HG03103 (cell line): ENCODE data around the gene FAM53A.
"Not testable (repeated sequence)": the region's sequence is repeated elsewhere in the genome, so short reads cannot be mapped to it uniquely, and the experiment has no call there.

Experiments used
- ATAC-seq: cut with Tn5 transposase; IDR thresholded peaks from one replicate; pipeline ENCODE4 v1.9.1; 2021; ENCODE audit warnings: low read depth; ENCODE audit not compliant: unreplicated experiment

FAM53A gene

DNA sequence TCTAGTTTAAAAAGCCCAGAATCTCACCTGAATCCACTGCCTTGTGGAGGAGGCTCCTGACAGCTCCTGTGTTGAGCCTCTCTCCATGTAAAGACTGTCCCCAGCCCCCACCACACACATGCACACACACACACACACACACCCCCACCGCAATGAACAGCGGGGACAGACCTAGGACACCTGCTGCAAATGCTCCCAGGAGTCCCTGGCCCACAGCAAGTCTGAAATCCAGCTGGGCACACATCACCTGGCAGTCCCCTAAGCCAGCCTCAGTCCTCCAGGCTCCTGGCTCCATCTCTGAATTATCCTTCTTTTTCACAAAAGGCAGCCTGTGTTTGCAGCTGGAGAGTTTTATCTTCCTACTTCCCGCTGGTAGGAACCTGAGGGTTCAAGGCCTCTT is 6.6 kb upstream of the FAM53A start:
- ATAC-seq: no peak

DNA sequence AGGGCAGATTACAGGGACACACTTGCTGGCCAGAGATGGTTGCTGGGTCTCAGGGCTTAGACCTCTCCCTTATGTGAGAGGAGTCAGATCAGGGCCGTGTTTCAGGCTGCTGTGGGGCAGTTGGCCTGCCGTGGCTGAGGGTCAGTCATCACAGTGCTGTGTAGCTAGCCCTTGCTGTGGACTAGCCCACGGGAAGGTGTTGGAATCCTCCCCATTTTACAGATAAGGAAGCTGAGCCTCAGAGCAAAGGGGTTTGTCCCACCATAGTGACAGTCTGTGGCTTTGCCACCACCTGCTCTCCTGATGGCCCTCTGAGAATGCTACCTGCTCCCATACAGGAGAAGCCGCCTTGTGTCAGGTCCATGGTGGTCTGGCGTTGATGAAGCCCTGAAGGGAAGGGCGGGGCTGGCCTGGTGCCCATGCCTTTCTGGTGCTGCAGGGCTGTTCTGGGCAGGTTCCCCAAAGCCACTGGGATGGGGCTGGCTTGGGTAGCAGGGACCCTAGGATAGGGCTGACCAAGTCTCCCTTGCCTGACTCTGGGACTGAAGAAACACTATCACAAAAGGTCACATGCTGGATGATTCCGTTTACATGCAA is 2.4 kb upstream of the FAM53A start:
- no peak for ATAC-seq

DNA sequence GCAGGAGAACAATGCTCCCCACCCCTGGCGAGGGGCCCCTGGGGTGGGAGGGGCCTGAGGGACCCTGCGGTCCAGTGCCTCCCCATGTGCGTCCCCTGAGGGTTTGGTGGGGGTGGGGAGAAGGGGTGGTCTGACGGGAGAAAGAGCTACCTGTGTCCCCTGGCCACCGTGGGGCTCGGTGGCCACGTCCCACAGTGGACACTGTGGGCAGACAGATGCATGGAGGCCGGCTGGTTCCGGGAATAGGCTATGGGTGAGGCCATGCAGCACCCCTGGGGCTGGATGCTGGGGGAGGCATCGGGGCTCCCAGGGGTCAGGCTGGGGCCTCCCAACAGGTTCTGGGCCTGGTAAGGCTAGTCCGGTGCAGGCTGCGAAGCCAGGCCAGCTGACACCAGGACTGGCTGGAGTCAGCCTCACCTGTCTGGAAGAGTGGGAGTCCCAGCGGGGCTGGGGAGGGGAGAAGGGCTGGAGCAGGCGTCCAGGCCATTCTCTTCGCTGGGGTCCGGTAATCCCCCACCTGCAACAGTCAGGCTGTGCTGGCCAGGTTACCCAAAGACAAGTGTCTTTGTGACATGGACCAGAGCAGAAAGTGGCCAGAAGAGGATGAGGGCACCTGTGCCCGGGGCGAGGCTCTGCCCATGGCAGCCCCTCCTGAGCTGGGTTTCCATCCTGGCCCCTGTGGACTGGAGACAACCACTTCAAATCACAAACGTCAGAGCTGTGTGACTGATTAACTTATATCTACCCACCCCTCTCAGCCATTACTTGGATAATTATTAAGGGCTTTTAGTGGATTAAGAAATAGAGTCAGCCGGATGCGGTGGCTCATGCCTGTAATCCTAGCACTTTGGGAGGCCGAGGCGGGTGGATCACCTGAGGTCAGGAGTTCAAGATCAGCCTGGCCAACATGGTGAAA is 1.4 kb upstream of the FAM53A start:
- ATAC-seq: no peak

DNA sequence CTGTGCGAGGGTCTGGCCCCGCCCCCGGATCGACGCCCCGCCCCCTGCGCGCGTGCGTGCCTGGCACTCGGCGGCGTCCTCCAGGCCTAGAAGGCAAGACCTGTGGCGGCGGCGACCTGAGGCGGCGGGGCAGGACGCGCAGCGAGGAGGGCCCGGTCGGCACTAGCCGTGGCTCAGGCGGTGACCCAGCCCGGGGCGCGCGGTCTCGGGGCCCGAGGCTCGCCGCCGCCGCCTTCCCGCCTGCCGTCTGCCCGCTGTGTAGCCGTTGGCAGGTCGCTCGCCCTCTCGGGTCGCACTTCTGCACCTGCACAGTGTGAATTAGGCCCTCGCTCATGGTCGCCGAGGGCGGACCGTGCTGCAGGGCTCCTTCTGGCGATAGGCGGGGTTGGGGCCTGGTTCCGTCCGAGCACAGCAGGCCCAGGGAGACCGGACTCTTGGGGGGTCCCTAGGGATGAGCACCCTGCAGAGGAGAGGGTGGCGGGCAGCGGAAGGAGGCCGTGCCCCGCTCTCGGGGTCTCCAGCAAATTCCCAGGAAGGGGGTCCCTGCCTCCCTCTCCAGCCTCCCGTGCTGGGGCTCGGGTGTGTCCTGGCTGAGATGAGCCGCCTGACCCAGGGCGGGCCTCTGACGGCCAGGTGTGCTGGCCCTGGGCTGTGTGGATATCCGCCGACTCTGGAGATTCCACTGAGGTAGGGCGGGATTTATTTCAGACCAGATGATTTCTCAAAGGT is 557 bp upstream of the FAM53A start:
- ATAC-seq: peak; percentile 8

DNA sequence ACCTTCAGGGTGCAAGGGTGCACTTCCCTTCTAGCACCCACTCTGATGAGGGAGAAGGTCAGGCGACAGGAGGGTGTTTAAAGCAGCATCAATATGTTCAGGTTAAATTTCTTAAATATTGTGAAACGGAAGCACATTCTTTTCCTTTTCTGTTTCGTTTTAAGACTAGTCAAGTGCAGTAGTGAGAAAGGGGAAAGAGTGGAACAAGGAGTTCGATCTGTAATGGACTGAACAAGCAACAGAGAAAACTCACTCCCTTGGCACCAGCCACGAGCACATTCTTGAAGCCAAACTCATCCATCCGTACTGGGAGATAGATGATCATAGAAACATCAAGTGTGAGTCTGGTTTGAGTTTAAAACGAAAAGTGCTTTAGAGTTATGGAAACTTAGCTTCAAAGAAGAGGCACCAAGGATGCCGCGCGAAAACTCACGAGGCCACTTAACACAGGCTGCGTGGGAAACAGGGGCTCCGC is 815 bp downstream of the FAM53A start:
- no peak for ATAC-seq

DNA sequence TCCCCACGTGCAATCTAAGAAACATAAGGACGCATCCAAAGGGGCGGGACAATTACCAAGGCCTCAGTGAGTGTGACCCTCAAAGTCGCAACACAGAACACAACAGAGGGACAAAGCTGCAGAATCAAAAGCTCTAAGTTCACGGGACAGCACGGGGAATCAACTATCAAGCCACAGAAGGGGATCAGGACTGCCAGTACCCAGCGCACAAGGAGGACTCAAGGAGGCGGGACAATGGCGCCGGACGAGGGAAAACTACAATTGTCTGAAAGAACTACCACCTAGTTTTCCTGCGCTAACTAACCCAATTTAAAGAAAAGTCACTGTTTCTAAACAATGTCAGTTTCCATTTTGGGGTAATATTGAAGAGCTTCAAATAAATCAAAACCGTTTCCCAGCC is 1.3 kb downstream of the FAM53A start:
- no peak for ATAC-seq

DNA sequence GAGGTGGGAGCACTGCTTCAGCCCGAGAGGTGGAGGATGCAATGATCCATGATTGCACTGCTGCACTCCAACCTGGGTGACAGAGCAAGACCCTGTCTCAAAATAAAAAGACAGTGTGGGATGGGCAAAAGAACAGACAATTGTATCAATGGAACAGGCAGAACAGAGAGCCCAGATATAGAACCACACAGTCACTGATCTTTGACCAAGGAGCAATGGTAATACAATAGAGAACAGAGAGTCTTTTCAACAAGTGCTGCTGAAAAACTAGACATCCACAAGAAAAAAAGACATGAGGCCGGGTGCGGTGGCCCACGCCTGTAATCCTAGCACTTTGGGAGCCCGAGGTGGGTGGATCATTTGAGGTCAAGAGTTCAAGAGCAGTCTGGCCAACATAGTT is 5.9 kb downstream of the FAM53A start:
- no peak for ATAC-seq

DNA sequence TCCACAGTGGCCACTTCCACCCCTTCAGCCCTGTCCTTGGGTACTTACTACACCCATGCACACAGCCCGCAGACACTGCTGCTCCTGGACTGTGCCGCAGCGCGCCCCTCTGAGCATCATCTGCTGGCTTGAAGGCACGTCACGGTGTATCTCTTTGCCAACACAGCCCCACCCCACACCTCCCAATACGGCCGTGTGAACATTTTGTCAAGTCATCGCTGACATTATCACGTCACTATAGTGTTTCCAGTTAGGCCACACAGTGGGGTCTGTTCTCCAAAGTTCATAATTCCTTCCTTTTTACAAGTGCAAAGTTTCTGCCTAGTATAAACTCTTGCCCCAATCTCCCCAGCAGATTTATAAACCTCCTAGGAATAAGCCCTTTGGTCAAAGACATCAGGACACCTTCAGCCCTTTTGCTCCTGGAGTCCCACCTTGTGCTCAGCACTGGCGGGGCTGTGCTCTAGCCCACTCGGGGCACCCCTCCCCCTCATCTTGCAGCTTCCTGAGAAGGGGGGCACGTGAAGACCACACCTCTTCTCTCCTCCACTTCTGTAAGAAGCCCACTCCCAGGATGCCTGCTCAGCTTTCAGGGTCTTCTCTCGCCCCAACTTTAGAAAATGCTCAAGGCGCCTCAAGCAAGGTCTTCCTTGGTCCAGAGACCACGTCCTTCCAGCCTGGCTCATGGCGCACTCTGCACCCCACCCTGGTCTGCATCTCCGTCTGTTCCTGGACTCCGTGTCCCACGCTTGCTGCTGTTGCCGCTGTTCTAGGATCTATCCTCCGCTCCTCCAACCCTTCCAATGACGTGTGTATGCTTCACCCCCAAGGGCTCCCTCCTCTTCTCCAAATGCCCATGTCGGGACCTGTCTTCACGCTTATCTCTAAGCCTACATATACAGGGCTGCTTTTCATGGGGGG is 7.2 kb downstream of the FAM53A start:
- ATAC-seq: no peak

DNA sequence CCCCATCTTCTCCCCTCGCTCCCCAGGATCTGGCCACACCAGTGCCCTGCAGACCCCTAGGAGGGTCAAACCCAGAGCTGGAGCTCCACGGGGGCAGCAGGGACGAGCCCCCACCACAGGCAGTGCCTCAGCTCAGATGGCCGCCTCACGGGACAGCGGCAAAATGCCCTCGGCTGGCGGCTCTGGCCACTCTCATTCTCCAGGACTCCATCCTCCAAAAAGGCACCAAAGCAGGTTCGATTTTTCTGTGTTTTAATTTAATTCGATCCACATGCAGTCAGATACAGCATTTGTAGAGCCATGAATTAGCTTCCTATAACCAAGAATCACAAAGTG is 8.3 kb downstream of the FAM53A start:
- ATAC-seq: no peak

DNA sequence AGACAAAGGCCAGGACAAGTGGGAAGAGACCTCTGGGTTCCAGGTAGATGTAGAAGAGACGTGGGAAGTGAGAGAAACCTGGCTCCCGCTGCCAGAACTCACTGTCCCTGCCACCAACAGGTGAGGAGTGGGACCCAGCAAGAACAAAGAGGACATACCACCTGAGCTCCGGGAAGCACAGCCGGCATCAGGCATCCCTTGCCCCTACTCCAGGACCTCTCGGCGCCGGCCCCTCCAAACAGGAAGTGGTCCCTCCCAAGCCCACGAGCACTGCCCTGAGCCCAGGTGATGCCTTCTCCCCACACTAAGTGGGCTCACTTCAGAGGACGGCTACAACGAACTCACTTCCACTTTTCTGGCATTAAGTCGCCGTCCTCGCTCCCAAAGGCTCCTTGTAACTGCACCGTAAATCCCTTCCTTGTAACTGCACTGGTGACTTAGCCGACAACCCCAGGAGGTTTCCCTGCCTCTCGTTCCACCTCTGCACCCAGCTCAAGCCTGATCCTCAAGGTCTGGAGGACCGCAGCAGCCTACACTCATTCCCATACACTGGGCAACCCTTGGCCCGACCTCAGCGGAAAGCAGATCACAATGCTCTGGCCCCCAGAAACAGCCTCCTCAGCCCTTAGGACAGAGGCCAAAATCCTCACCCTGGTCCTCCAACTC is 8.8 kb downstream of the FAM53A start:
- ATAC-seq: no peak

DNA sequence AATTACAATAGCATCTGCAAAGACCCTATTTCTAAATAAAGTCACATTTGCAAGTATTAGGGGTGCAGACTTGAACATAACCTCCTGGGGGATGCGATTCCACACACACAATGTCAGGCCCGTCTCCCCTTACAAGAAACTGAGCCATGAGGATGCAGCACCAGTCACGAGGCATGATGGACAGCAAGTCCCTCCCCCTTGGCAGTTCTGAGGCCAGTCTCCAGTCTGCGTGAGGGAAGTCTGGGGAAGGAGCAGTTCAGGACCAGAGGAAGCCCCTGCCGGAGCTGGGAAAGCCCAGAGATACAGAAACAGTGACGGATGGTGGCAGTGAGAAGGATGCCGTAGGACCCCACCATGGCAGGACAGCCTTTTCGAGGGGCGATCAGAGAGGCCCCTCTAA is 9.4 kb downstream of the FAM53A start:
- ATAC-seq: no peak

DNA sequence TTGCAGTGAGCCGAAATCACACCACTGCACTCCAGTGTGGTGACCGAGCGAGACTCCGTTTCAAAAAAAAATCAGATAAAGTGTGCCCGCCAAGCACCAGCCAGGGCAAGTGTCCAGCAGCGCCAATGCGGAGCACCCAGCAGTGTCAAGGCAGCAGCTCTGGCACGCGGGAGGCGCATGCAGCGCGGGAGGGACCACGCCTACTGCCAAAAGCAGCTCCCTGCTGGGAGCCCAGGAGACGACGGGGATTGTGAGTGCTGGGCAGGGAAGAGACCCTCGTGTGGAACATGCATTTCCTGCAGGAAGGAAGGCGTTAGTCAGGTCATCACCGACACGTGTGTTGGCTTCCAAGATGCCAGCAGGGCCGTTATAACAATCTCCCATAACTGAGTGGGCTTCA is 10.4 kb downstream of the FAM53A start:
- ATAC-seq: no peak

DNA sequence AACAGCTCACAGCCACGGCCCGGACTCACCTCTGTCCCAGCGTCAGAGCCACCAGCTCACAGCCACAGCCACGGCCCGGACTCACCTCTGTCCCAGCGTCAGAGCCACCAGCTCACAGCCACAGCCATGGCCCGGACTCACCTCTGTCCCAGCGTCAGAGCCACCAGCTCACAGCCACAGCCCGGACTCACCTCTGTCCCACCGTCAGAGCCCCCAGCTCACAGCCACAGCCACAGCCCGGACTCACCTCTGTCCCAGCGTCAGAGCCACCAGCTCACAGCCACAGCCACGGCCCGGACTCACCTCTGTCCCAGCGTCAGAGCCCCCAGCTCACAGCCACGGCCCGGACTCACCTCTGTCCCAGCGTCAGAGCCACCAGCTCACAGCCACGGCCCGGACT is 13.1 kb downstream of the FAM53A start:
- not testable (repeated sequence) for ATAC-seq

DNA sequence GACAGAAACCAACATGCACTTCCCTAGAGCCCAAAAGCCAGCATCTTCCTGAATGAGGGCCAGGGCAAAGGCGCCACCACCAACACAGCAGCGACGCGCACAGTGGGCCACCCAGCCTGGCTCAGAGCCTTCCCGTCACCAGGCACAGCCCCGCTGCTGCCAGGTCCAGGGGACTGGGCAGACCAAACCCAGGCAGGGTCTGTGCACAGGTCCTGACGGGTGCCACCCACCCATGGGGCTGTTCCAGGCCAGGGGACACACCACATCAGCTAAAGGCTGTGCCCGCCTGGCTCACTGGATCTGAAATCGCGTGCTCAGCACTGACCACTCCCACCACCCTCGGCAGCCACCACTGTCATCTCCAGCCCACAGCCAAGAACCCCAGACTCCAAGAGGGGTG is 13.8 kb downstream of the FAM53A start:
- no peak for ATAC-seq

DNA sequence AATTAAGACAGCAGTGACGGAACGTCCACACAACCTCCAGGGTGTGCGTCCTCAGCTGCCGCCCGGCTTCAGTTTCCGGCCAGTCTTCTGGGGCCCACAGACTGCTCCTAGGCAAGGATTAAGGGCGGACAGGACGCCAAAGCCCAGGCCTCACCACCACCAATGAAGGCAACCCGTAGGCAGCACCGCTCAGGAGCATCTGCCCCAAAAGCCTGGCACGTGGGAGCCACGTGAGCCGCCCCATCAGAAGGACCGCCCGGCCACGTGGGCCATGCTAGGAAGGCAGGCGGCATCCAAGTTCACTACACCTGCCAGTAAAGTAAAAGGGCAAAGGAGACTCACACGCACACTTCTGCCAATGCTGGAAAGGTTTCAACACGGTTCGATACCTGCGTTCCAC is 14.3 kb downstream of the FAM53A start:
- ATAC-seq: no peak

DNA sequence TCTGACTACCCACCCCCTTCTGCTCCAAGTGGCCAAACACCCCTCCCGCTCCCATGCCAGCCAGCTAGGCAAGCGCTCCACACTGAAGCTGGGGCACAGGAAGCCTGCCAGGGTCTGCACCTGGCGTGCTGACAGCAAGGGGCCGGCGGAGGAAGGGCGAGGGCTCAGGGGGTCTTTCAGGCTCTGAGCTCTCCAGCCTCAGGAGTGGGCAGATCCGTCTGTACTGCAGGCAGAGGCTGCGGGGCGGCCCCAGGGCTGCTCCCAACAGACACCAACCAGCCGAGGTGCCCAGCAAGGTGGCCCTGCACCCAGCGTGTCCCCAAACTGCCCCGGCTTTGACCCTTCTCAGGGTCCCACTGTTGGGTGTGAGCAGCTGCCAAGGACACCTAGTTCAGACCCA is 14.8 kb downstream of the FAM53A start:
- ATAC-seq: no peak

DNA sequence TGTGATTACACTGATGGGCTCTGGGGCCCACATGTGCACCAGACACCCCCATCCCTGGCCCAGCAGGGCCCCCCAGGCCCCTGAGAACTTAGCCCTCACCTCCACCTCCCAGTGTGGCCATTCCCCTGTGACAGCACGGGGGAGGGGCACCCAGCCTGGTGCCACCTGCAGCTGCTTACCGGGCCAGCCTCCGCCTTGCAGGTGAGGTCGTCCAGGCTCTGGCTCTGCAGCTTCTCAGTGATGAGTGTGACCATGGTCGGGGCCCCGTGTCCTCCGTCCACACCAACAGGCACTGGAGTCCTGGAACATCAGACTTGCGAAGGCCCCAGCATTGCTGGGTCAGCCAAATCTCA is 15.6 kb downstream of the FAM53A start:
- no peak for ATAC-seq

DNA sequence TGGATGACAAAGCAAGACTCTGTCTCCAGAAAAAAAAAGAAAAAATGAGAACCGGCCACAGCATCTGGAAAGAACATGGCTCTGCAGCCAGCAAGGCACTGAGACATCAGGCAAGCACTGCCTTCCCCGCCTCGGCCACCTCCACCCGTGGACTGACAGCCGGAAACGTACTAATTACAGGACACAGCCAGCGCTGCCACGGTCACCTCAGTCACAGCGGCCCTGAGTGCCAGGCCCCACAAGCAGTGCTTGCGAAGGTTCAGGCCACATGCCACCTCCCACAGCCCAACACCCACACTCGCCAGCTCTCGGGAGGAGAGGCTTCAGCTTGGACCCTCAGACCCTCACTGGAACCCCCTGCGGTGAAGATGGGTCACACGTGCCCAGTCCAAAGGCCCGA is 16.8 kb downstream of the FAM53A start:
- ATAC-seq: no peak

DNA sequence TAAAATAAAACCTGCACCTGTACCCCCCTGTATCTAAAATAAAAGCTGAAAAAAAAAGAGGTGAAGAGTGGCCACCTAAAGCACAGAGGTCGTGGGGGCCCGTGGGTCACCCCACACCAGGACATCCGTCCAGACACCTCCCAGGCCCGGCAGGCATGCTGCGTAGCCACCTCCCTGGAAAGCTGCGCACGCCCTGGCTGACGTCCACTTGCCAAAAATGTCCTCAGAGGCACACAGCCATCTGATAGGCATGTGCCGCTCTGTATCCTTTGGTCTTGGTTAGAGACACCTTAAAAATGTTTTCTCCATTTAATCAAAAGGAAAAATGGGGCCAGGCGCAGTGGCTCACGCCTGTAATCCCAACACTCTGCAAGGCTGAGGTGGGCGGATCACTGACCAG is 17.7 kb downstream of the FAM53A start:
- no peak for ATAC-seq

DNA sequence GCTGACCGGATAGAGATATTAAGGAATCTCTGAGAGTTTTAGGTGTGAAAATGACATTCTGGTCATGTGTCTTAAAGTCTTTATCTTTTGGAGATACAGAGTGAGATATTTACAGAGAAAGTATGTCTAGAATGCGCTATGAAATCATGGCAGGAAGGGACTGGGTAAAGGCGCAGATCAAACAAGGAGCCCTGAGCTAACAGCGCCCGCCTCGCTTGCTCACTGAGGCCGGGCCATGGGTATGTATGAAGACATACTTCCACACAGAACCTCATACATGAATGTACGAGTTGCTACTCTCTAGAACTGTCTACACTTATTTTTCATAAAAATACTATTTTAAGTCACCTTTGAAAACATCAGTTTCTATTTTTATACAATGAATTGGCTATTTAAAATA is 20.0 kb downstream of the FAM53A start:
- ATAC-seq: no peak
